ENCODE measurements around the gene PLEKHA1.

PLEKHA1 gene

GRCh38 chr10:122474131-122474818 lies 99.8 kb downstream of the PLEKHA1 start:
- H3K4me3 ChIP-seq (ENCODE audit: low read length): no peak overlapping the region
- DNase-seq (ENCODE audit: low read depth): no peak
- no peak for TF ChIP-seq CTCF (conservative IDR thresholded peaks at IDR 0.05; ENCODE audit: low read depth, low read length)

- no peak for TF ChIP-seq CTCF (conservative IDR thresholded peaks at IDR 0.05; ENCODE audit: low read depth, low read length)
- no peak overlapping the region for H3K4me3 ChIP-seq (ENCODE audit: low read length)
- no peak for DNase-seq (ENCODE audit: low read depth)
Measured at GRCh38 chr10:122475100-122475499, 100.6 kb downstream of the PLEKHA1 start.

- no peak overlapping the region for H3K4me3 ChIP-seq (ENCODE audit: low read length)
- DNase-seq (ENCODE audit: low read depth): no peak
- TF ChIP-seq CTCF (conservative IDR thresholded peaks at IDR 0.05; ENCODE audit: low read depth, low read length): no peak
Measured at GRCh38 chr10:122475591-122476332, 101.3 kb downstream of the PLEKHA1 start.

GRCh38 chr10:122476333-122476695 lies 101.8 kb downstream of the PLEKHA1 start:
- no peak for TF ChIP-seq CTCF (conservative IDR thresholded peaks at IDR 0.05; ENCODE audit: low read depth, low read length)
- no peak for DNase-seq (ENCODE audit: low read depth)
- H3K4me3 ChIP-seq (ENCODE audit: low read length): no peak overlapping the region

- TF ChIP-seq CTCF (conservative IDR thresholded peaks at IDR 0.05; ENCODE audit: low read depth, low read length): no peak
- no peak for DNase-seq (ENCODE audit: low read depth)
- H3K4me3 ChIP-seq (ENCODE audit: low read length): no peak overlapping the region
Measured at GRCh38 chr10:122477436-122477835, 102.9 kb downstream of the PLEKHA1 start.

GRCh38 chr10:122478971-122479370 lies 104.5 kb downstream of the PLEKHA1 start:
- no peak overlapping the region for H3K4me3 ChIP-seq (ENCODE audit: low read length)
- DNase-seq (ENCODE audit: low read depth): no peak
- TF ChIP-seq CTCF (conservative IDR thresholded peaks at IDR 0.05; ENCODE audit: low read depth, low read length): no peak
